ENCODE data around the gene SNAPIN. TPM values are rescaled to one million over a fixed set of nuclear protein-coding genes. Genes with fewer than 3 reads are reported as not detected.

SNAPIN gene, protein sequence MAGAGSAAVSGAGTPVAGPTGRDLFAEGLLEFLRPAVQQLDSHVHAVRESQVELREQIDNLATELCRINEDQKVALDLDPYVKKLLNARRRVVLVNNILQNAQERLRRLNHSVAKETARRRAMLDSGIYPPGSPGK
- 21.5 TPM for total RNA-seq
- polyA plus RNA-seq = 100 to 1,000 TPM in 1 of 4 donors, 10 to 100 TPM in 3; 84.9 to 120 (median 93.7) TPM

DNA sequence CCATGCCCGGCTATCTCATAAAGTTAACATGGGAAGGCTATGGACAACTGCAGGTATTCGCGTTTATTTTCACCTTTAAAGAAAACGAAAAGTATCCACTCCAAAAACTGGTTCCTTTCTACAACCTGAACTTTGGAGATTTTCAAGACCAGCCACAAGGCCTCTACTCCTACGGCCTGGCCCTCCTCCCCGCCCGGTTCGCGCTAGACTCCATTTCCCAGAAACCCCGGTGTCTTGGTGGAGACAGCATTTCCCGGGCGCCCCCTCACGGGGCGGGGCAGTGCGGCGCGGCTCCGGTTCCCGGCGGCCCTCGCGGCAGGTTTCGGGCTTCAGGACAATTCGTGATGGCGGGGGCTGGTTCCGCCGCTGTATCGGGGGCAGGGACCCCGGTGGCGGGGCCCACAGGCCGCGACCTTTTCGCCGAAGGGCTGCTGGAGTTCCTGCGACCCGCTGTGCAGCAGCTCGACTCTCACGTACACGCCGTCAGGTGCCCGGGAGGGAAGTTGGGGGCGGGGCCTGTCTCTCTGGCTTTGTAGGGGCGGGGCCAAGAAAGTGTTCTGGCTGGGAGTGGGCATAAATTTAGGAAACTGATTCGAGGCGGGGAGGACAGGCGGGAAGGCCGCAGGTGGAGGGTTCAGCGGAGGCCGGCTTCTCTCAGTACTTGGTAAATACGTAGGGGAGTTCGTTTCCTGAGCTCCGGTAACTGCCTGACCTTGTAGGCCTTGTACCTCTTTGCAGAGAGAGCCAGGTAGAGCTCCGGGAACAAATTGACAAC is at the start of gene SNAPIN:
Gene SNAPIN, plus strand, starts transcription at position 304 of the 775 bp plus-strand sequence. Its CDS starts 41 bp downstream, at position 345.
- ATAC-seq (ENCODE audit: low read depth in 2 of 2) (peak; percentile 96 to 97), DNase-seq (peak; percentile 84 to 94 (median 90))
- Histone ChIP-seq H3K36me3 (ENCODE audit: control insufficient read depth, insufficient read depth, low read length) (peaks cover 28% of the 10 kb centered on the region), H3K4me3 (ENCODE audit: low read depth, low read length) (peak within 1 kb of the TSS; percentile 90), H3K27me3 (ENCODE audit: control insufficient read depth, insufficient read depth, low read length) (no peaks in the 10 kb centered on the region), H3K4me1 (ENCODE audit: control insufficient read depth, insufficient read depth, low read length, poor library complexity, severe bottlenecking) (peaks cover 14% of the 10 kb centered on the region), H3K27ac (ENCODE audit: insufficient read depth, low read length, poor library complexity, severe bottlenecking) (peak within 1 kb of the TSS; percentile 88), H3K9me3 (ENCODE audit: control insufficient read depth in 2 of 2, low read length in 2 of 2) (no peaks in the 10 kb centered on the region)
- Mint-ChIP-seq H3K9me3 (no peaks in the 10 kb centered on the region), H3K4me1 (peaks cover 7 to 30% (median 13%) of the 10 kb centered on the region in 4 donors), H3K36me3 (peaks cover 13% of the 10 kb centered on the region), H3K27ac (peak within 1 kb of the TSS; percentile 94 to 97 (median 96)), H3K4me3 (peak within 1 kb of the TSS; percentile 96 to 99 (median 98)), H3K27me3 (no peaks in the 10 kb centered on the region)

DNA sequence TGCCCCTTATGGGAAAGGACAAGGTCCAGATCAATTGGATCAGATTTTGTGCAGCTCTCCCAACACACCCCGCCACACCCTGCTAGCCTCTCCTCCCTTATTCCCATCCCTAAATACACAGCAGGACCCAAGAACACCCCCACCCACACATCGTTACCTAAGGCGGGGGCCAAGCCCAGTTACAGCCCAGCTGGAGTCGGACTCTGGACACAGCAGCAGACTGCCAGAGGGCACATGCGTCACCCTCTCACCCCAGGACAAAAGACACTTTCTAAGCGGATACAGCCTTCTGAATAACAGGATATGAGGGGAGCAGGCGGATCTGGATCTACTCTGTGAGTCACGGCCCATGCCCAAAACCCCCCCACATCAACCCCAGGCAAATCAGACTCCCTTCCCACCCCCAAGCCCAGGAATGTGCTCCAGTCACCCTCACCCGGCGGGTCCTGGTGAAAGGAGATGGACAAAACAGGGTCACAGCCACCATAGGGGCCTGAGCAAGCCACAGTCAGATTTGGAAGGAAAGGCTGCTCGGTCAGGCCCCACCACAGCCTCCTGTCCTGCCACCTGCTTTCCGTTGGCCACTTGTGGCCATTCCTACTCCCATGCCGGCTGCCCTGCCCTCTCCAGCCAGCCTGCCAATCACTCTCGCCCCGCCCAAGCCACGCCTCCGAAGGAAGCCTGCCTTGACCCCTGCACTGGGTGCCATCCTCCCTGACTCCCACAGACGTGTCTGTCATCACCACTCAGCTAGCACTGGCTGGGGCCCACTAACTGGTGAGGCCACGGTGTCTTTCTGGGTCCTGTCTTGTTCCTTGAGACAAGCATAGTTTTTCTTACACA is 49.5 kb upstream of the SNAPIN start:
- ATAC-seq (ENCODE audit: low read depth in 2 of 2) = no peak
- peak overlapping the region in 1 of 3 donors; percentile 35 for H3K27ac Mint-ChIP-seq
- H3K4me3 ChIP-seq (ENCODE audit: low read depth, low read length) = no peak overlapping the region

DNA sequence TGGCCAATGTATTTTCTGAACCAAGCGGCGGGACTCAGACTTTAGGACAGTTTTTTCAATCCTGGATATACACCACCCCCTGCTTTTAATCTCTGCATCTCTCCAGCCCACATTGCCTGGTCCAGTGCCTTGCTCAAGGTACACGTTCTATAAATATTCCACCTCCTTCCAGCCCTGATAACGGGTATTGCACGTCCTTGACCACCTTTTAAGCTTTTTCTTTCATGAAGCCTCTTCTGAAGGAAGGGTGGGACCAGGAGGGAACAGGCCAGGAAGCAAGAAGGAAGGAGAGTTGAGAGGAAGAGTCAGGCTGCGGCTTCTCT is 49.0 kb upstream of the SNAPIN start:
- no peak overlapping the region for H3K4me3 ChIP-seq (ENCODE audit: low read depth, low read length)
- no peaks in the 10 kb centered on the region for H3K9me3 Mint-ChIP-seq
- no peaks in the 10 kb centered on the region for H3K4me1 ChIP-seq (ENCODE audit: control insufficient read depth, insufficient read depth, low read length, poor library complexity, severe bottlenecking)
- H3K36me3 ChIP-seq (ENCODE audit: control insufficient read depth, insufficient read depth, low read length) = no peaks in the 10 kb centered on the region
- H3K27me3 ChIP-seq (ENCODE audit: control insufficient read depth, insufficient read depth, low read length) = no peaks in the 10 kb centered on the region
- no peak overlapping the region for H3K27ac ChIP-seq (ENCODE audit: insufficient read depth, low read length, poor library complexity, severe bottlenecking)
- H3K27ac Mint-ChIP-seq = peak overlapping the region in 1 of 3 donors; percentile 35
- no peak for DNase-seq
- no peak for ATAC-seq (ENCODE audit: low read depth in 2 of 2)
- H3K36me3 Mint-ChIP-seq = no peaks in the 10 kb centered on the region
- peaks cover 16% of the 10 kb centered on the region for H3K27me3 Mint-ChIP-seq
- H3K4me3 Mint-ChIP-seq = no peak overlapping the region
- H3K4me1 Mint-ChIP-seq = no peaks in the 10 kb centered on the region
- no peaks in the 10 kb centered on the region for H3K9me3 ChIP-seq (ENCODE audit: control insufficient read depth in 2 of 2, low read length in 2 of 2)

More for the DNA sequence above, 49.5 kb upstream of the SNAPIN start:
- H3K27ac ChIP-seq (ENCODE audit: insufficient read depth, low read length, poor library complexity, severe bottlenecking) = no peak overlapping the region
- peaks cover 17% of the 10 kb centered on the region for H3K27me3 Mint-ChIP-seq
- no peaks in the 10 kb centered on the region for H3K9me3 ChIP-seq (ENCODE audit: control insufficient read depth in 2 of 2, low read length in 2 of 2)
- no peaks in the 10 kb centered on the region for H3K36me3 Mint-ChIP-seq
- H3K4me1 ChIP-seq (ENCODE audit: control insufficient read depth, insufficient read depth, low read length, poor library complexity, severe bottlenecking) = no peaks in the 10 kb centered on the region
- no peak for DNase-seq
- no peaks in the 10 kb centered on the region for H3K4me1 Mint-ChIP-seq
- H3K36me3 ChIP-seq (ENCODE audit: control insufficient read depth, insufficient read depth, low read length) = no peaks in the 10 kb centered on the region
- no peaks in the 10 kb centered on the region for H3K9me3 Mint-ChIP-seq
- H3K4me3 Mint-ChIP-seq = no peak overlapping the region
- no peaks in the 10 kb centered on the region for H3K27me3 ChIP-seq (ENCODE audit: control insufficient read depth, insufficient read depth, low read length)

DNA sequence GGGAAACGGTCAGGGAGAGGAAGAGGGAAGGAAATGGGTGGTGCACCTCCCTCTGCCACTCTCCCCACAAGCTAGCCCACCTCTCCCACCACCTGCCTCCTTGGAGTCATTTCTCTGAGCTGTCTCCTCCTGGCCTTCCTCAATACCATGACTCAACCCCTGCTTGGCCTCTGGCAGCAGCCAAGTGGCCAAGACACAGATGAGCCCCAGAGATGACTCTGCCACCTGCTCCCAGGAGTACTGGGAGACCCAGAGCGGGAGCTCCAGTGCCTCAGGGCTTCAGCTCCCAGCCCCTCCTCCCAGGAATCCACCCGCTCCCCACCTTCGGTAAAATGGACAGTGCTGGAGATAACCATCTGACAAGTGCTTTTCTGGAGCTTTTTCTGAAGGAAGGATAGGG is 48.2 kb upstream of the SNAPIN start:
- DNase-seq (no peak), ATAC-seq (ENCODE audit: low read depth in 2 of 2) (no peak)
- Histone ChIP-seq H3K4me1 (ENCODE audit: control insufficient read depth, insufficient read depth, low read length, poor library complexity, severe bottlenecking) (no peaks in the 10 kb centered on the region), H3K9me3 (ENCODE audit: control insufficient read depth in 2 of 2, low read length in 2 of 2) (no peaks in the 10 kb centered on the region), H3K27ac (ENCODE audit: insufficient read depth, low read length, poor library complexity, severe bottlenecking) (no peak overlapping the region), H3K4me3 (ENCODE audit: low read depth, low read length) (no peak overlapping the region), H3K36me3 (ENCODE audit: control insufficient read depth, insufficient read depth, low read length) (no peaks in the 10 kb centered on the region), H3K27me3 (ENCODE audit: control insufficient read depth, insufficient read depth, low read length) (no peaks in the 10 kb centered on the region)
- Mint-ChIP-seq H3K36me3 (no peaks in the 10 kb centered on the region), H3K27ac (peak overlapping the region in 1 of 3 donors; percentile 35), H3K4me1 (no peaks in the 10 kb centered on the region), H3K27me3 (peaks cover 9% of the 10 kb centered on the region), H3K4me3 (no peak overlapping the region), H3K9me3 (no peaks in the 10 kb centered on the region)

DNA sequence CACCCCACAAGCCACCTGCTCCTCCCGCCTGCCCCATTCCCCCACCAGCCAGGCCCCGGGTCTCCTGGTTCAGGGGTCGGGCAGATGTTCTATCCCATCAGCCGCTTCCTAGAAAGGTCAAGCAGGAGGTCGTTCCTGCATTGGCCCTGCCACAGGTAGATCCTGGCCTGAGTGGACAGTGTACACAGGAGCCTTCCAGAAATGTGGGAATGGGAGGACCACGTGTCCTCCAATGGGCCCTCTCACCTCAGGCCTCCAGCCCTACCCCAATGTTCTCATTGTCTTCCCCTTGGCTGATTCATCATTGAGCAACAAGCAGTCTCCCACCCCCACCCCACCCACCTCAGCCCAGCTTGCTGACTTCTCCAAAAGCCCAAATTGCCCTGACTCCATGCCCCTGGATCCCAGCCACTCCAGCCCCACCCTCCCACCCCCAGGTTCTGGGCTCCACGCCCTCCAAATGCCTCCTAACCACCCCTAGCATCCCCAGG is 47.6 kb upstream of the SNAPIN start:
- no peak overlapping the region for H3K27ac ChIP-seq (ENCODE audit: insufficient read depth, low read length, poor library complexity, severe bottlenecking)
- no peak for DNase-seq
- no peaks in the 10 kb centered on the region for H3K4me1 ChIP-seq (ENCODE audit: control insufficient read depth, insufficient read depth, low read length, poor library complexity, severe bottlenecking)
- H3K36me3 Mint-ChIP-seq = no peaks in the 10 kb centered on the region
- no peaks in the 10 kb centered on the region for H3K9me3 Mint-ChIP-seq
- H3K4me3 ChIP-seq (ENCODE audit: low read depth, low read length) = no peak overlapping the region
- H3K4me1 Mint-ChIP-seq = no peaks in the 10 kb centered on the region
- H3K27me3 Mint-ChIP-seq = peaks cover 8% of the 10 kb centered on the region
- ATAC-seq (ENCODE audit: low read depth in 2 of 2) = no peak
- no peak overlapping the region for H3K4me3 Mint-ChIP-seq
- no peaks in the 10 kb centered on the region for H3K27me3 ChIP-seq (ENCODE audit: control insufficient read depth, insufficient read depth, low read length)
- H3K27ac Mint-ChIP-seq = no peak overlapping the region
- H3K9me3 ChIP-seq (ENCODE audit: control insufficient read depth in 2 of 2, low read length in 2 of 2) = no peaks in the 10 kb centered on the region
- H3K36me3 ChIP-seq (ENCODE audit: control insufficient read depth, insufficient read depth, low read length) = no peaks in the 10 kb centered on the region

DNA sequence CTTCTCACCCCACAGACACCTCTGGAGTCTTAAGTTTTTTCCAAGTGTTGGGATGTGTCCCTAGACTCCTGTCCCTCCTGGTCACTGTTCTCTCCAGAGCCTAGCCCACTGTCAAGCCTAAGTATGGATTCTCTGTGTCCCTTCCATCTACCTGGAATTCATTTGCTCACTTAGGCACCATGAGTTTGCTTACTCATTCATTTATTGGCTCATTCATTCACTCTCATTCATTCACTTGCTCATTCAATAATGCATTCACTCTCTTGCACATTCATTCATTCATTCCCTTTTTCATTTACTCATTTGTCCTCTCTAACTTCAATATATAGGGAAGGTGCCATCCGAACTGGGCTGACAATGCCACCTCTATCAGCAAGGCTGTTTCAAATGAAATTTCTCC is 47.1 kb upstream of the SNAPIN start:
- Histone ChIP-seq H3K27ac (ENCODE audit: insufficient read depth, low read length, poor library complexity, severe bottlenecking) (no peak overlapping the region), H3K4me3 (ENCODE audit: low read depth, low read length) (no peak overlapping the region), H3K4me1 (ENCODE audit: control insufficient read depth, insufficient read depth, low read length, poor library complexity, severe bottlenecking) (no peaks in the 10 kb centered on the region), H3K36me3 (ENCODE audit: control insufficient read depth, insufficient read depth, low read length) (no peaks in the 10 kb centered on the region), H3K27me3 (ENCODE audit: control insufficient read depth, insufficient read depth, low read length) (no peaks in the 10 kb centered on the region), H3K9me3 (ENCODE audit: control insufficient read depth in 2 of 2, low read length in 2 of 2) (no peaks in the 10 kb centered on the region)
- no peak overlapping the region for H3K4me3 Mint-ChIP-seq
- H3K36me3 Mint-ChIP-seq = no peaks in the 10 kb centered on the region
- ATAC-seq (ENCODE audit: low read depth in 2 of 2) (no peak), DNase-seq (no peak)
- peaks cover 8% of the 10 kb centered on the region for H3K27me3 Mint-ChIP-seq
- H3K4me1 Mint-ChIP-seq = no peaks in the 10 kb centered on the region
- no peaks in the 10 kb centered on the region for H3K9me3 Mint-ChIP-seq
- H3K27ac Mint-ChIP-seq = no peak overlapping the region

DNA sequence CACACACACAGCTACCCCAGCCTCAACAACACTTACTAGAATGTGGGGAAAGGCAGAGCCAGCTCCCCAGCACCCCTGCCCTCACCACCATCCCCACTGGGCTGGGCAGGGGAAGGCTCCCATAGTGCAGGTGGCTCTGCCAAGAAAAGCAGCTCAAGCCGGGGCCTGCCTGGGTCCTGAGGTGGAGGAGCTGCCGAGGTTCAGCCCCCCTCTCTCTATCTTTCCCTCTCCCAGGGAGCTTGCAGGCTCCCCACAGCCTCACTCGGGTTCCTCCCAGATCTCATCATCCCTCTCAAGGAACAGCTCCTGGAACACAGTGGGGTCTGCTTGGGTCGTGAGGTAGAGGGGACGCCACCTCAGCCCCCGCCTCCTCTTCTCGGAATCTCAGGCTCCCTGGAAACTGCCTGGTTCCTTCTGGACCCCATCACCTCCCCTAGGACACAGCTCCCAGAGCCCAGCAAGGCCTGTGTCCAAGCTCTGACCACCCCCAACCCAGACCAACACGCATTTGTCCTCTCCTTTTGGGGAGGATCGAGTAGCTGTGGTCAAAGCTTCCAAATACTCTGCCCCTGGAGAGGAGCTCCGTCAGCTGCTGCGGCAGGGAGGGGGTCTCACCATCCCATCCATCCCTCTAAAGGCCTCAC is 46.3 kb upstream of the SNAPIN start:
- H3K9me3 Mint-ChIP-seq = no peaks in the 10 kb centered on the region
- H3K27me3 Mint-ChIP-seq = no peaks in the 10 kb centered on the region
- no peaks in the 10 kb centered on the region for H3K36me3 Mint-ChIP-seq
- no peak overlapping the region for H3K27ac Mint-ChIP-seq
- ATAC-seq (ENCODE audit: low read depth in 2 of 2) (no peak), DNase-seq (no peak)
- no peak overlapping the region for H3K4me3 Mint-ChIP-seq
- Histone ChIP-seq H3K27ac (ENCODE audit: insufficient read depth, low read length, poor library complexity, severe bottlenecking) (no peak overlapping the region), H3K36me3 (ENCODE audit: control insufficient read depth, insufficient read depth, low read length) (no peaks in the 10 kb centered on the region), H3K4me3 (ENCODE audit: low read depth, low read length) (no peak overlapping the region), H3K27me3 (ENCODE audit: control insufficient read depth, insufficient read depth, low read length) (no peaks in the 10 kb centered on the region), H3K4me1 (ENCODE audit: control insufficient read depth, insufficient read depth, low read length, poor library complexity, severe bottlenecking) (no peaks in the 10 kb centered on the region), H3K9me3 (ENCODE audit: control insufficient read depth in 2 of 2, low read length in 2 of 2) (no peaks in the 10 kb centered on the region)
- H3K4me1 Mint-ChIP-seq = no peaks in the 10 kb centered on the region

Measured in CD4-positive, CD25-positive, alpha-beta regulatory T cell (primary cell).